GM23338 (cell line): ENCODE results near the gene DPEP3. TPM values are rescaled to one million over a fixed set of nuclear protein-coding genes. Genes with fewer than 3 reads are reported as not detected.

ENCODE experiments used
- ATAC-seq: fragments of 200-7000 bp; cut with Tn5 transposase; 3 replicates; pipeline ENCODE4 v1.9.1; 2020
- DNase-seq: peaks from one replicate; pipeline ENCODE4 v3.0.0-alpha.2; 2015; ENCODE audit warnings: low spot score
- H2AFZ ChIP-seq: fragments of 200-600 bp; sonication (generic); 2 replicates; pipeline ENCODE4 v1.8.0; 2016; ENCODE audit warnings: antibody characterized with exemption, mild to moderate bottlenecking, moderate library complexity
- H3F3A ChIP-seq: fragments of 200-600 bp; sonication (generic); replicated peaks from 2 replicates; pipeline ENCODE4 v1.8.0; 2017; ENCODE audit warnings: antibody characterized with exemption, mixed run types, low read depth
- H3K27ac ChIP-seq: fragments of 200-600 bp; sonication (generic); 2 replicates; pipeline ENCODE4 v1.6.1; 2016; ENCODE audit warnings: low read depth
- H3K27me3 ChIP-seq: fragments of 200-600 bp; sonication (generic); 2 replicates; pipeline ENCODE4 v1.8.0; 2016; ENCODE audit warnings: mild to moderate bottlenecking, mixed run types, moderate library complexity; ENCODE audit not compliant: insufficient read depth
- H3K36me3 ChIP-seq: fragments of 200-600 bp; sonication (generic); 2 replicates; pipeline ENCODE4 v1.8.0; 2016; ENCODE audit warnings: mild to moderate bottlenecking; ENCODE audit not compliant: insufficient read depth
- H3K4me1 ChIP-seq: fragments of 200-600 bp; sonication (generic); 2 replicates; pipeline ENCODE4 v1.8.0; 2016; ENCODE audit warnings: mild to moderate bottlenecking, moderate library complexity; ENCODE audit not compliant: insufficient read depth
- H3K4me2 ChIP-seq: fragments of 200-600 bp; sonication (generic); 2 replicates; pipeline ENCODE4 v1.7.1; 2017; ENCODE audit warnings: mixed run types
- H3K4me3 ChIP-seq: fragments of 200-600 bp; sonication (generic); 2 replicates; pipeline ENCODE4 v1.6.1; 2016; ENCODE audit warnings: mixed run types
- H3K79me2 ChIP-seq: fragments of 200-600 bp; sonication (generic); replicated peaks from 2 replicates; pipeline ENCODE4 v1.8.0; 2017; ENCODE audit warnings: mild to moderate bottlenecking; ENCODE audit not compliant: insufficient read depth
- H3K9me2 ChIP-seq: fragments of 200-600 bp; sonication (generic); 2 replicates; pipeline ENCODE4 v1.8.0; 2017; ENCODE audit not compliant: insufficient read depth
- H4K20me1 ChIP-seq: fragments of 200-600 bp; sonication (generic); replicated peaks from 2 replicates; pipeline ENCODE4 v1.8.0; 2017; ENCODE audit warnings: mild to moderate bottlenecking; ENCODE audit not compliant: insufficient read depth
- H3K27ac Mint-ChIP-seq: 2 replicates; pipeline ENCODE4 v1.8.0; 2020; ENCODE audit warnings: inconsistent platforms, mild to moderate bottlenecking, moderate library complexity, mixed read lengths
- H3K27me3 Mint-ChIP-seq: 3 replicates; pipeline ENCODE4 v1.8.0; 2022; ENCODE audit warnings: low read depth, mild to moderate bottlenecking, moderate library complexity, mixed read lengths, inconsistent platforms; ENCODE audit not compliant: insufficient read depth, poor library complexity
- H3K36me3 Mint-ChIP-seq: 3 replicates; pipeline ENCODE4 v1.8.0; 2021; ENCODE audit warnings: low read depth, mild to moderate bottlenecking, inconsistent platforms, moderate library complexity, mixed read lengths
- H3K4me1 Mint-ChIP-seq: 3 replicates; pipeline ENCODE4 v1.8.0; 2020; ENCODE audit warnings: mild to moderate bottlenecking, inconsistent platforms, mixed read lengths
- H3K4me3 Mint-ChIP-seq: 3 replicates; pipeline ENCODE4 v1.8.0; 2021; ENCODE audit warnings: moderate library complexity, mild to moderate bottlenecking, inconsistent platforms, mixed read lengths
- H3K9me3 Mint-ChIP-seq: 3 replicates; pipeline ENCODE4 v1.8.0; 2020; ENCODE audit warnings: moderate library complexity, mild to moderate bottlenecking, inconsistent platforms, mixed read lengths
- CREB1 ChIP-seq: fragments of 250-450 bp; sonication (Bioruptor Pico); IDR thresholded peaks from 2 replicates; pipeline ENCODE4 v1.5.0; 2020; ENCODE audit warnings: low read depth, mild to moderate bottlenecking, moderate library complexity
- CTCF ChIP-seq, 2 experiments: fragments of 200-600 bp in 1 of 2; sonication (generic) in 1 of 2; conservative IDR thresholded peaks; 2 replicates each; pipeline versions ENCODE4 v1.5.1 to v1.6.1; 2016 to 2017; ENCODE audit warnings: antibody characterized with exemption in 2 of 2, low read depth in 2 of 2, mild to moderate bottlenecking in 2 of 2, moderate library complexity in 1 of 2
- ETS1 ChIP-seq: IDR thresholded peaks from 2 replicates; pipeline ENCODE4 v1.6.1; 2016; ENCODE audit warnings: antibody characterized with exemption
- JUNB ChIP-seq: IDR thresholded peaks from one replicate; pipeline ENCODE4 v1.6.1; 2016; ENCODE audit warnings: antibody characterized with exemption; ENCODE audit not compliant: unreplicated experiment
- POLR2AphosphoS5 ChIP-seq: IDR thresholded peaks from 2 replicates; pipeline ENCODE4 v1.6.1; 2016; ENCODE audit warnings: antibody characterized with exemption, low read depth
- REST ChIP-seq: IDR thresholded peaks from one replicate; pipeline ENCODE4 v1.6.1; 2018; ENCODE audit warnings: antibody characterized with exemption; ENCODE audit not compliant: unreplicated experiment
- ZNF462 ChIP-seq: fragments of 250-450 bp; sonication (Bioruptor Pico); IDR thresholded peaks from 2 replicates; pipeline ENCODE4 v1.5.0; 2020; ENCODE audit warnings: mild to moderate bottlenecking, moderate library complexity
- polyA plus RNA-seq: library from polyadenylated mRNA; unstranded; fragments of >200 nt; fragmentation: Nextera tagmentation; extraction: Ambion mirVana; gene quantifications from 2 replicates; pipeline ENCODE4 v1.2.1, GENCODE V29; 2016
- total RNA-seq: library from RNA; depleted of rRNA; stranded (reverse); fragments of >200 nt; shearing (Covaris generic); gene quantifications from 2 replicates; pipeline ENCODE4 v1.2.3, GENCODE V29; 2014

DPEP3 gene
- total and polyA plus RNA-seq, 2 experiments from 2014 or later: 8.8 to 18.4 TPM

GRCh38 chr16:68022278-68022727, 42.0 kb upstream of the DPEP3 start (continued):
- TF ChIP-seq ZNF462 (CRISPR knock-in tag) (no peak), ETS1 (no peak)

- Histone ChIP-seq H3K9me2 (no peaks in the 10 kb centered on the region), H3F3A (peaks cover 6% of the 10 kb centered on the region; the same call in 1 of the 2 replicates), H3K27ac (no peak overlapping the region), H3K4me2 (peak overlapping the region; percentile 99), H3K4me3 (peak overlapping the region; percentile 99), H2AFZ (no peak overlapping the region), H3K36me3 (no peaks in the 10 kb centered on the region), H3K27me3 (no peaks in the 10 kb centered on the region), H3K79me2 (peaks cover 33% of the 10 kb centered on the region), H3K4me1 (peaks cover 15% of the 10 kb centered on the region; the same call in 1 of the 2 replicates), H4K20me1 (no peaks in the 10 kb centered on the region; the same call in 1 of the 2 replicates)
- H3K36me3 Mint-ChIP-seq: peaks cover 18% of the 10 kb centered on the region; the same call in 2 of the 3 replicates
- H3K27ac Mint-ChIP-seq: no peak overlapping the region
- peaks cover 3% of the 10 kb centered on the region for H3K27me3 Mint-ChIP-seq
- DNase-seq: no peak
- peaks cover 11% of the 10 kb centered on the region; the same call in 2 of the 3 replicates for H3K4me1 Mint-ChIP-seq
- H3K4me3 Mint-ChIP-seq: peak overlapping the region; percentile 100
- TF ChIP-seq CTCF (conservative IDR thresholded peaks at IDR 0.05; ENCODE audit: low read depth in 2 of 2) (no peak), POLR2AphosphoS5 (no peak), REST (no peak), ETS1 (no peak), CREB1 (CRISPR knock-in tag) (no peak), JUNB (no peak)
- no peaks in the 10 kb centered on the region; the same call in 2 of the 3 replicates for H3K9me3 Mint-ChIP-seq
- ATAC-seq: no peak
These were observed 41.2 kb upstream of the DPEP3 start for GRCh38 chr16:68021490-68021889.
